HepG2 (cell line): ENCODE results near the gene ARFGEF3. TPM values are rescaled to one million over a fixed set of nuclear protein-coding genes. Genes with fewer than 3 reads are reported as not detected.
A peak's percentile ranks its signal among the peaks of the same experiment; 100 is the strongest.

Experiments
- ATAC-seq: fragments of 200-7000 bp; cut with Tn5 transposase; 3 replicates; pipeline ENCODE4 v1.9.1; 2020; ENCODE audit warnings: mild to moderate bottlenecking, moderate library complexity
- BruUV-seq: library from RNA; stranded (reverse); fragments of 400-500 nt; replicated peaks from 2 replicates; lab custom pipeline; 2021; lab: Mats Ljungman, UMichigan
- CTCF ChIA-PET: fragments of 300-600 bp; formaldehyde crosslinking; extraction: SDS; loops from one replicate; lab custom pipeline; 2021; ENCODE audit warnings: low total read pairs, inconsistent platforms, low intra/inter-chr PET ratio; lab: Yijun Ruan, JAX
- POLR2A ChIA-PET: fragments of 350-600 bp; sonication (Branson Sonifier 250); formaldehyde crosslinking; loops from one replicate; lab custom pipeline; 2020; ENCODE audit warnings: antibody characterized with exemption, inconsistent platforms; lab: Yijun Ruan, JAX
- DNase-seq: peaks from one replicate; pipeline ENCODE4 v3.0.0-alpha.2; 2015; ENCODE audit warnings: low spot score
- FAIRE-seq: peaks from 3 replicates; lab custom pipeline; 2011; peaks lifted over from hg19 to GRCh38; lab: Jason Lieb, UNC
- H2AFZ ChIP-seq: one replicate; pipeline ENCODE4 v1.6.1; 2011; ENCODE audit warnings: low read length, inconsistent platforms
- H3K27ac ChIP-seq: fragments of 300-600 bp; 3 replicates; pipeline ENCODE4 v1.8.0; 2011; ENCODE audit warnings: mixed run types, mild to moderate bottlenecking, mixed read lengths, low read length, inconsistent platforms; ENCODE audit not compliant: insufficient read depth; ENCODE audit errors: extremely low read length
- H3K27me3 ChIP-seq, 2 experiments: fragments of 200-600 bp in 1 of 2; 2 replicates in 1 of 2; 3 replicates in 1 of 2; pipeline versions ENCODE4 v1.6.0 to v1.8.0; 2011; ENCODE audit warnings: low read length in 2 of 2, mild to moderate bottlenecking in 2 of 2, moderate library complexity in 2 of 2, inconsistent platforms in 1 of 2; ENCODE audit not compliant: insufficient read depth in 2 of 2, control insufficient read depth in 1 of 2
- H3K36me3 ChIP-seq, 2 experiments: fragments of 200-600 bp in 1 of 2; replicated peaks in 1 of 2; 2 replicates in 1 of 2; 3 replicates in 1 of 2; pipeline versions ENCODE4 v1.5.1 to v1.8.0; 2011; ENCODE audit warnings: low read length in 2 of 2, inconsistent platforms in 1 of 2; ENCODE audit not compliant: insufficient read depth in 2 of 2, control insufficient read depth in 1 of 2
- H3K4me1 ChIP-seq: 2 replicates; pipeline ENCODE4 v1.5.1; 2012; ENCODE audit warnings: low read length, inconsistent platforms; ENCODE audit not compliant: insufficient read depth
- H3K4me2 ChIP-seq: 2 replicates; pipeline ENCODE4 v1.6.0; 2011; ENCODE audit warnings: low read depth, low read length, inconsistent platforms
- H3K4me3 ChIP-seq, 3 experiments: fragments of 200-600 bp in 1 of 3; sonication (generic), shearing (Covaris generic) in 1 of 3; replicated peaks in 1 of 3; 2 replicates each; pipeline ENCODE4 v1.5.1; 2011 to 2016; ENCODE audit warnings: low read length in 3 of 3, inconsistent platforms in 2 of 3, low read depth in 2 of 3, mild to moderate bottlenecking in 2 of 3, control low read depth in 1 of 3, mixed read lengths in 1 of 3; ENCODE audit not compliant: insufficient read depth in 1 of 3
- H3K79me2 ChIP-seq: one replicate; pipeline ENCODE4 v1.6.1; 2011; ENCODE audit warnings: low read length, inconsistent platforms; ENCODE audit not compliant: insufficient read depth
- H3K9ac ChIP-seq: 2 replicates; pipeline ENCODE4 v1.6.0; 2011; ENCODE audit warnings: mild to moderate bottlenecking, low read depth, low read length, inconsistent platforms; ENCODE audit not compliant: insufficient read depth
- H3K9me3 ChIP-seq: 2 replicates; pipeline ENCODE4 v1.5.1; 2012; ENCODE audit warnings: mild to moderate bottlenecking, low read length
- H4K20me1 ChIP-seq: 2 replicates; pipeline ENCODE4 v1.6.0; 2011; ENCODE audit warnings: inconsistent platforms, mild to moderate bottlenecking, low read length, moderate library complexity; ENCODE audit not compliant: insufficient read depth
- ARNT ChIP-seq: fragments of 450-650 bp; IDR thresholded peaks from 2 replicates; pipeline ENCODE4 v1.6.1; 2017
- CERS6 ChIP-seq: sonication (generic); formaldehyde crosslinking; IDR thresholded peaks from 2 replicates; pipeline ENCODE4 v1.5.0; 2020; ENCODE audit warnings: missing genetic modification reagents
- ELK4 ChIP-seq: sonication (generic); formaldehyde crosslinking; IDR thresholded peaks from 2 replicates; pipeline ENCODE4 v1.9.0; 2021; ENCODE audit warnings: missing genetic modification reagents, borderline replicate concordance
- HNF1B ChIP-seq: sonication (generic); formaldehyde crosslinking; IDR thresholded peaks from 2 replicates; pipeline ENCODE4 v1.5.1; 2020; ENCODE audit warnings: mild to moderate bottlenecking, moderate library complexity, missing genetic modification reagents
- HNF4A ChIP-seq: sonication (generic); formaldehyde crosslinking; IDR thresholded peaks from 2 replicates; pipeline ENCODE4 v1.4.0; 2020; ENCODE audit warnings: missing genetic modification reagents
- HOXA3 ChIP-seq: sonication (generic); formaldehyde crosslinking; IDR thresholded peaks from 2 replicates; pipeline ENCODE4 v1.5.0; 2020; ENCODE audit warnings: missing genetic modification reagents
- JUN ChIP-seq: sonication (generic); formaldehyde crosslinking; IDR thresholded peaks from 2 replicates; pipeline ENCODE4 v1.4.0; 2020; ENCODE audit warnings: mild to moderate bottlenecking, missing genetic modification reagents
- MAFF ChIP-seq: IDR thresholded peaks from 2 replicates; pipeline ENCODE4 v1.6.1; 2011; ENCODE audit warnings: low read depth, low read length, improper control_type of control experiment
- PHF21A ChIP-seq: sonication (generic); formaldehyde crosslinking; IDR thresholded peaks from 2 replicates; pipeline ENCODE4 v1.5.0; 2020; ENCODE audit warnings: mild to moderate bottlenecking, missing genetic modification reagents
- PRMT3 ChIP-seq: sonication (generic); formaldehyde crosslinking; IDR thresholded peaks from 2 replicates; pipeline ENCODE4 v1.8.1; 2022; ENCODE audit warnings: low read depth, mild to moderate bottlenecking, moderate library complexity, missing genetic modification reagents, borderline replicate concordance
- RBAK ChIP-seq: sonication (generic); formaldehyde crosslinking; IDR thresholded peaks from 2 replicates; pipeline ENCODE4 v1.5.1; 2020; ENCODE audit warnings: mild to moderate bottlenecking, missing genetic modification reagents
- SKI ChIP-seq: fragments of 450-650 bp; IDR thresholded peaks from one replicate; pipeline ENCODE4 v1.6.1; 2018; ENCODE audit warnings: mild to moderate bottlenecking; ENCODE audit not compliant: partially characterized antibody
- SMAD1 ChIP-seq: sonication (generic); formaldehyde crosslinking; IDR thresholded peaks from 2 replicates; pipeline ENCODE4 v1.4.0; 2020; ENCODE audit warnings: missing genetic modification reagents, low read depth, mild to moderate bottlenecking, borderline replicate concordance
- SMARCC2 ChIP-seq: fragments of 450-650 bp; IDR thresholded peaks from 2 replicates; pipeline ENCODE4 v1.6.1; 2017; ENCODE audit warnings: antibody characterized with exemption, mild to moderate bottlenecking
- TBX3 ChIP-seq: fragments of 450-650 bp; IDR thresholded peaks from 2 replicates; pipeline ENCODE4 v1.6.1; 2017; ENCODE audit warnings: antibody characterized with exemption, mild to moderate bottlenecking, inconsistent platforms, borderline replicate concordance
- ZNF550 ChIP-seq: sonication (generic); formaldehyde crosslinking; IDR thresholded peaks from 2 replicates; pipeline ENCODE4 v1.4.0; 2020; ENCODE audit warnings: mild to moderate bottlenecking, missing genetic modification reagents, borderline replicate concordance
- ZNF891 ChIP-seq: sonication (generic); formaldehyde crosslinking; IDR thresholded peaks from 2 replicates; pipeline ENCODE4 v1.5.0; 2020; ENCODE audit warnings: mild to moderate bottlenecking, missing genetic modification reagents
- WGBS: methylation state at CpG from one replicate; pipeline ENCODE4 v1.1.6; 2017; ENCODE audit warnings: low lambda C conversion rate; 5-methylcytosine and 5-hydroxymethylcytosine counted together
- in situ Hi-C: cut with HindIII; loops from 2 replicates; pipeline ENCODE4 v1.10.0; 2017; ENCODE audit warnings: low pct_unique_long_range_greater_than_20kb; ENCODE audit not compliant: extremely low pct_ligation_motif_present
- intact Hi-C: fragments of 100-400 bp; cut with micrococcal nuclease; formaldehyde crosslinking; loops from one replicate; pipeline ENCODE4 v1.10.0; 2022; ENCODE audit not compliant: unreplicated experiment
- polyA plus RNA-seq, 8 experiments: library from polyadenylated mRNA; depleted of rRNA in 3 of 8; stranded (reverse) in 7 of 8; unstranded in 1 of 8; fragments of >200 nt; fragmentation: Illumina TruSeq in 4 of 8; extraction: Trizol in 4 of 8; gene quantifications; 2 replicates each; pipeline versions ENCODE4 v1.2.1 to v1.2.3, GENCODE V29; 2011 to 2016; ENCODE audit warnings: low read depth in 4 of 8, missing spikeins in 1 of 8, mixed read lengths in 1 of 8; ENCODE audit not compliant: insufficient read depth in 1 of 8
- total RNA-seq, 5 experiments: library from RNA; depleted of rRNA; stranded (reverse); fragments of >200 nt; fragmentation: Illumina TruSeq; extraction: Trizol; gene quantifications; 2 replicates each; pipeline ENCODE4 v1.2.3, GENCODE V29; 2016; ENCODE audit warnings: low read depth in 1 of 5
- TF ChIP-seq, protein P1 (sequence below): sonication (generic); formaldehyde crosslinking; IDR thresholded peaks from 2 replicates; pipeline ENCODE4 v1.5.0; 2020; ENCODE audit warnings: mild to moderate bottlenecking, missing genetic modification reagents, moderate library complexity

Gene ARFGEF3
- total and polyA plus RNA-seq, 2 of the 13 experiments (the other 11 are each of a cell fraction or from before 2014, with no cell fraction given), result 0.60 to 2.6 TPM

DNA sequence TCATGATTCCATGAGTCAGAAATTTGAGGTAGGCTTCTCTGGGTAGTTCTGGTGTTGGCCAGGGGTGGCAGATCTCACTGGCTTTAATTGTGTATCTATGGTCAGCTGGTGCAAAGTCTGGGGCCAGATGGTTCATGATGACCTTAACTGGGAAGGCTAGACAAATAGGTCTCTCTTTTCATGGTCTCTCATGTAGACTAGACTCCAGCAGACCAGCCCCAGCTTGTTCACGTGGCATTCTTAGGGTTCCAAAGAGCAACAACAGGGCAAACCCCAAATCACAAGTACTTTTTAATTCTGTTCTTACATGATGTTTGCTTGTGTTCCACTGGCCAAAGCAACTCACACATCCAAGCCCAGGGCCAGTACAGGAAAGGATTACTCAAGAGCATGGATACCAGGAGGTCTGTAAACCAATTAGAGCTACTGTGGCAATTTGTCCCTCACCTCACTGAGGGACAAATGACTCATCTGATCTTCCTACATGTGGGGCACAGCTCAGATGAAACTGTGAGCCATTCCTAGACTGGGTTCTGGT, 136.1 kb downstream of the ARFGEF3 start:
- H3K4me2 ChIP-seq, result no peak overlapping the region
- ATAC-seq (peak; percentile 94), FAIRE-seq (peak; percentile 53), DNase-seq (peak; percentile 65)
- H3K36me3 ChIP-seq, result no peaks in the 10 kb centered on the region
- peaks cover 20% of the 10 kb centered on the region for H3K4me1 ChIP-seq
- ChIA-PET POLR2A (no interaction called here), CTCF (no interaction called here)
- no peaks in the 10 kb centered on the region for H4K20me1 ChIP-seq
- no peaks in the 10 kb centered on the region for H3K79me2 ChIP-seq
- BruUV-seq, result no TSS peak
- no peak overlapping the region for H3K4me3 ChIP-seq
- H2AFZ ChIP-seq, result no peak overlapping the region
- H3K27me3 ChIP-seq, result no peaks in the 10 kb centered on the region
- WGBS, result 0% methylated on average over 1 of the region's 1 CpG
- H3K9me3 ChIP-seq, result no peaks in the 10 kb centered on the region
- H3K9ac ChIP-seq, result no peak overlapping the region
- in situ Hi-C loops (loop anchor here (25.0 kb wide), 1 partner anchor 289 kb away; no protein-coding TSS in a partner anchor), intact Hi-C loops (no loop called here)
- H3K27ac ChIP-seq, result no peak overlapping the region
- TF ChIP-seq SMARCC2, result no peak
- no peak for TF ChIP-seq ARNT
- TF ChIP-seq JUN (CRISPR knock-in tag), result no peak; the same call in 1 of the 2 replicates
- no peak for TF ChIP-seq ZNF891 (CRISPR knock-in tag)
- TF ChIP-seq HNF4A (CRISPR knock-in tag), result peak; percentile 72
- no peak for TF ChIP-seq HOXA3 (CRISPR knock-in tag)
- no peak for TF ChIP-seq ZNF550
- TF ChIP-seq CERS6 (CRISPR knock-in tag), result no peak
- TF ChIP-seq PRMT3, result no peak
- no peak for TF ChIP-seq ELK4 (CRISPR knock-in tag)
- peak; percentile 53; the same call in 1 of the 2 replicates for TF ChIP-seq PHF21A (CRISPR knock-in tag)
- TF ChIP-seq RBAK (CRISPR knock-in tag), result 0 out of 2 replicates have a peak, but pooled peaks have one; percentile 63
- 0 out of 2 replicates have a peak, but pooled peaks have one; percentile 36 for TF ChIP-seq TBX3
- TF ChIP-seq HNF1B (CRISPR knock-in tag), result peak; percentile 48; the same call in 1 of the 2 replicates
- no peak for TF ChIP-seq MAFF
- TF ChIP-seq, protein P1, sequence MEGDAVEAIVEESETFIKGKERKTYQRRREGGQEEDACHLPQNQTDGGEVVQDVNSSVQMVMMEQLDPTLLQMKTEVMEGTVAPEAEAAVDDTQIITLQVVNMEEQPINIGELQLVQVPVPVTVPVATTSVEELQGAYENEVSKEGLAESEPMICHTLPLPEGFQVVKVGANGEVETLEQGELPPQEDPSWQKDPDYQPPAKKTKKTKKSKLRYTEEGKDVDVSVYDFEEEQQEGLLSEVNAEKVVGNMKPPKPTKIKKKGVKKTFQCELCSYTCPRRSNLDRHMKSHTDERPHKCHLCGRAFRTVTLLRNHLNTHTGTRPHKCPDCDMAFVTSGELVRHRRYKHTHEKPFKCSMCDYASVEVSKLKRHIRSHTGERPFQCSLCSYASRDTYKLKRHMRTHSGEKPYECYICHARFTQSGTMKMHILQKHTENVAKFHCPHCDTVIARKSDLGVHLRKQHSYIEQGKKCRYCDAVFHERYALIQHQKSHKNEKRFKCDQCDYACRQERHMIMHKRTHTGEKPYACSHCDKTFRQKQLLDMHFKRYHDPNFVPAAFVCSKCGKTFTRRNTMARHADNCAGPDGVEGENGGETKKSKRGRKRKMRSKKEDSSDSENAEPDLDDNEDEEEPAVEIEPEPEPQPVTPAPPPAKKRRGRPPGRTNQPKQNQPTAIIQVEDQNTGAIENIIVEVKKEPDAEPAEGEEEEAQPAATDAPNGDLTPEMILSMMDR, result peak; percentile 18; the same call in 1 of the 2 replicates
- TF ChIP-seq SKI, result peak; percentile 59
- TF ChIP-seq SMAD1 (CRISPR knock-in tag), result no peak
